ENCODE data around the gene WDFY2.

DNA sequence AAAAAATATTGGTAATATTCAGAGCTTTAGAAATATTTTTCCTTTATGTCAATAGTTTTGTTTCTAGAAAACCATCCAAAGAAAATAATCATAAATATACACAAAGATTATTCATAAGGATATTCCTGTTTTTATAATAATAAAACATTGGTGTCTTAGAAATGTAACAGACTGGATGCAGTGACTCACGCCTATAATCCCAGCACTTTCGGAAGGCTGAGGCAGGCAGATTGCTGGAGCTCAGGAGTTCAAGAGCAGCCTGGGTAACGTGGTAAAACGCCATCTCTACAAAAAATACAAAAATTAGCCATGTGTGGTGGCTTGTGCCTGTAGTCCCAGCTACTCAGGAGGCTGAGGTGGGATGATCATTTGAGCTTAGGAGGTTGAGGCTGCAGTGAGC lies 112.9 kb downstream of the WDFY2 start:
- TF ChIP-seq, protein P1, sequence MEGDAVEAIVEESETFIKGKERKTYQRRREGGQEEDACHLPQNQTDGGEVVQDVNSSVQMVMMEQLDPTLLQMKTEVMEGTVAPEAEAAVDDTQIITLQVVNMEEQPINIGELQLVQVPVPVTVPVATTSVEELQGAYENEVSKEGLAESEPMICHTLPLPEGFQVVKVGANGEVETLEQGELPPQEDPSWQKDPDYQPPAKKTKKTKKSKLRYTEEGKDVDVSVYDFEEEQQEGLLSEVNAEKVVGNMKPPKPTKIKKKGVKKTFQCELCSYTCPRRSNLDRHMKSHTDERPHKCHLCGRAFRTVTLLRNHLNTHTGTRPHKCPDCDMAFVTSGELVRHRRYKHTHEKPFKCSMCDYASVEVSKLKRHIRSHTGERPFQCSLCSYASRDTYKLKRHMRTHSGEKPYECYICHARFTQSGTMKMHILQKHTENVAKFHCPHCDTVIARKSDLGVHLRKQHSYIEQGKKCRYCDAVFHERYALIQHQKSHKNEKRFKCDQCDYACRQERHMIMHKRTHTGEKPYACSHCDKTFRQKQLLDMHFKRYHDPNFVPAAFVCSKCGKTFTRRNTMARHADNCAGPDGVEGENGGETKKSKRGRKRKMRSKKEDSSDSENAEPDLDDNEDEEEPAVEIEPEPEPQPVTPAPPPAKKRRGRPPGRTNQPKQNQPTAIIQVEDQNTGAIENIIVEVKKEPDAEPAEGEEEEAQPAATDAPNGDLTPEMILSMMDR (IDR thresholded peaks at IDR 0.05; ENCODE audit: low read depth, low read length) = no peak
- TF ChIP-seq EZH2phosphoT487 (IDR thresholded peaks at IDR 0.05; ENCODE audit: low read depth) = no peak
